ENCODE data around the gene HEPHL1. TPM values are rescaled to one million over a fixed set of nuclear protein-coding genes. Genes with fewer than 3 reads are reported as not detected.
"Not testable (repeated sequence)": the region's sequence is repeated elsewhere in the genome, so short reads cannot be mapped to it uniquely, and the experiment has no call there.

HEPHL1 gene
- total RNA-seq, 3 donors from 2014 or later (not counting 1 experiment from before 2014, with no cell fraction given), result not detected

GRCh38 chr11:94153320-94153719 lies 132.2 kb downstream of the HEPHL1 start:
- intact Hi-C loops (cut with micrococcal nuclease), result no loop called here
- Histone ChIP-seq H3K4me1 (ENCODE audit: control insufficient read depth, insufficient read depth, low read length) (peaks cover 13% of the 10 kb centered on the region), H3K27ac (ENCODE audit: low read length) (no peak overlapping the region), H3K36me3 (ENCODE audit: control insufficient read depth, insufficient read depth, low read length) (no peaks in the 10 kb centered on the region), H3K4me3 (ENCODE audit: low read length) (no peak overlapping the region), H3K27me3 (ENCODE audit: control insufficient read depth, insufficient read depth, low read length) (no peaks in the 10 kb centered on the region), H3K9me3 (ENCODE audit: control insufficient read depth, insufficient read depth, low read length) (no peaks in the 10 kb centered on the region)
- peaks cover 55 to 65% of the 10 kb centered on the region in 2 donors for H3K4me1 Mint-ChIP-seq
- no peak for DNase-seq
- no peak for ATAC-seq
- WGBS (ENCODE audit: insufficient coverage), result 92% methylated on average over 3 of the region's 3 CpGs
- H3K4me3 Mint-ChIP-seq, result no peak overlapping the region
- H3K36me3 Mint-ChIP-seq, result no peaks in the 10 kb centered on the region
- no peaks in the 10 kb centered on the region for H3K27me3 Mint-ChIP-seq (ENCODE audit: low read depth in 2 of 2)
- peak overlapping the region in 1 of 2 donors; percentile 11 for H3K27ac Mint-ChIP-seq
- H3K9me3 Mint-ChIP-seq, result no peaks in the 10 kb centered on the region
- no peak for TF ChIP-seq CTCF (IDR thresholded peaks at IDR 0.05)

GRCh38 chr11:94154095-94154856 lies 133.1 kb downstream of the HEPHL1 start:
- ATAC-seq (no peak), DNase-seq (no peak)
- no peak overlapping the region for H3K27ac Mint-ChIP-seq
- H3K27ac ChIP-seq (ENCODE audit: low read length), result no peak overlapping the region
- H3K9me3 ChIP-seq (ENCODE audit: control insufficient read depth, insufficient read depth, low read length), result no peaks in the 10 kb centered on the region
- no peaks in the 10 kb centered on the region for H3K27me3 Mint-ChIP-seq (ENCODE audit: low read depth in 2 of 2)
- intact Hi-C loops (cut with micrococcal nuclease), result no loop called here
- peaks cover 7% of the 10 kb centered on the region for H3K4me1 ChIP-seq (ENCODE audit: control insufficient read depth, insufficient read depth, low read length)
- no peak overlapping the region for H3K4me3 Mint-ChIP-seq
- H3K36me3 Mint-ChIP-seq, result no peaks in the 10 kb centered on the region
- H3K27me3 ChIP-seq (ENCODE audit: control insufficient read depth, insufficient read depth, low read length), result no peaks in the 10 kb centered on the region
- no peaks in the 10 kb centered on the region for H3K9me3 Mint-ChIP-seq
- 88% methylated on average over 2 of the region's 3 CpGs for WGBS (ENCODE audit: insufficient coverage)
- H3K4me3 ChIP-seq (ENCODE audit: low read length), result no peak overlapping the region
- TF ChIP-seq CTCF (IDR thresholded peaks at IDR 0.05), result no peak
- no peaks in the 10 kb centered on the region for H3K36me3 ChIP-seq (ENCODE audit: control insufficient read depth, insufficient read depth, low read length)
- peaks cover 46 to 57% of the 10 kb centered on the region in 2 donors for H3K4me1 Mint-ChIP-seq

GRCh38 chr11:94157339-94157738 lies 136.2 kb downstream of the HEPHL1 start:
- H3K36me3 ChIP-seq (ENCODE audit: control insufficient read depth, insufficient read depth, low read length); DNase-seq; ATAC-seq; H3K4me3 ChIP-seq (ENCODE audit: low read length); H3K9me3 ChIP-seq (ENCODE audit: control insufficient read depth, insufficient read depth, low read length); H3K9me3 Mint-ChIP-seq; H3K27ac ChIP-seq (ENCODE audit: low read length); H3K36me3 Mint-ChIP-seq; H3K27me3 ChIP-seq (ENCODE audit: control insufficient read depth, insufficient read depth, low read length); intact Hi-C loops (cut with micrococcal nuclease); H3K4me3 Mint-ChIP-seq; H3K27me3 Mint-ChIP-seq (ENCODE audit: low read depth in 2 of 2); H3K27ac Mint-ChIP-seq; H3K4me1 ChIP-seq (ENCODE audit: control insufficient read depth, insufficient read depth, low read length): not testable (repeated sequence)
- H3K4me1 Mint-ChIP-seq, result peaks cover 44 to 53% of the 10 kb centered on the region in 2 donors
- WGBS (ENCODE audit: insufficient coverage), result no CpG with 5 or more reads among the region's 3 CpGs

Other genes starting within 250 kb of the HEPHL1 start
- gene MED17, start 237.1 kb upstream of the HEPHL1 start, total RNA-seq, result 10 to 100 TPM; 48.8 to 71.5 (median 66.4) TPM
- gene VSTM5, start 170.7 kb upstream of the HEPHL1 start, total RNA-seq, result not detected
- 10 to 100 TPM in 2 of 3 donors, 1 to 10 TPM in 1; 8.6 to 13.6 (median 13.4) TPM for gene PANX1, start 107.5 kb downstream of the HEPHL1 start, total RNA-seq